HCT116 (cell line): Measurements from ENCODE around the gene HAND2. TPM values are rescaled to one million over a fixed set of nuclear protein-coding genes. Genes with fewer than 3 reads are reported as not detected.

Source experiments
- ATAC-seq: fragments of 200-7000 bp; cut with Tn5 transposase; 2 replicates; pipeline ENCODE4 v1.9.1; 2020; ENCODE audit warnings: mild to moderate bottlenecking, moderate library complexity
- BruUV-seq: library from RNA; stranded (reverse); fragments of 400-500 nt; replicated peaks from 2 replicates; lab custom pipeline; 2021; lab: Mats Ljungman, UMichigan
- CTCF ChIA-PET: fragments of 300-600 bp; sonication (Branson Sonifier 250); formaldehyde crosslinking; loops from one replicate; lab custom pipeline; 2021; ENCODE audit warnings: antibody characterized with exemption; lab: Charles Lee
- POLR2A ChIA-PET: fragments of 300-600, 350-600 bp; sonication (Branson Sonifier 250); formaldehyde crosslinking; loops from one replicate; lab custom pipeline; 2021; ENCODE audit warnings: antibody characterized with exemption; lab: Charles Lee
- RAD21 ChIA-PET, 2 experiments: fragments of 300-600 bp; sonication (Branson Sonifier 250); formaldehyde crosslinking; loops; one replicate each; lab custom pipeline; 2023; ENCODE audit warnings: low total read pairs in 2 of 2; ENCODE audit not compliant: uncharacterized antibody in 2 of 2, unreplicated experiment in 2 of 2, low non-redundant PET in 1 of 2; lab: Charles Lee
- DNase-seq: peaks from one replicate; pipeline ENCODE4 v3.0.0-alpha.2; 2010; ENCODE audit warnings: low read depth, low spot score
- H2AFZ ChIP-seq: fragments of 200-600 bp; shearing (Covaris generic), sonication (generic); 2 replicates; pipeline ENCODE4 v1.6.1; 2017; ENCODE audit warnings: low read depth, mixed run types, mixed read lengths, antibody characterized with exemption, low read length; ENCODE audit not compliant: poor library complexity, severe bottlenecking
- H3K27ac ChIP-seq: 2 replicates; pipeline ENCODE4 v1.5.1; 2012; ENCODE audit warnings: low read depth, low read length
- H3K27me3 ChIP-seq: fragments of 200-600 bp; sonication (generic); 2 replicates; pipeline ENCODE4 v1.6.1; 2016; ENCODE audit warnings: mixed run types, low read length, mixed read lengths; ENCODE audit not compliant: insufficient read depth
- H3K36me3 ChIP-seq, 2 experiments: fragments of 200-500 bp in 1 of 2; fragments of 200-600 bp in 1 of 2; sonication (Bioruptor generic) in 1 of 2; sonication (generic) in 1 of 2; 2 replicates each; pipeline versions ENCODE4 v1.5.1 to v1.6.1; 2014 to 2016; ENCODE audit warnings: low read length in 2 of 2, inconsistent platforms in 1 of 2, mixed read lengths in 1 of 2, mixed run types in 1 of 2; ENCODE audit not compliant: insufficient read depth in 2 of 2, control insufficient read depth in 1 of 2
- H3K4me1 ChIP-seq, 2 experiments: fragments of 200-600 bp in 1 of 2; sonication (generic) in 1 of 2; 2 replicates each; pipeline versions ENCODE4 v1.5.1 to v1.6.1; 2012 to 2017; ENCODE audit warnings: low read length in 2 of 2, inconsistent platforms in 1 of 2, mild to moderate bottlenecking in 1 of 2, mixed read lengths in 1 of 2, mixed run types in 1 of 2, moderate library complexity in 1 of 2; ENCODE audit not compliant: insufficient read depth in 2 of 2, control insufficient read depth in 1 of 2
- H3K4me2 ChIP-seq: fragments of 200-600 bp; sonication (generic); 2 replicates; pipeline ENCODE4 v1.6.1; 2017; ENCODE audit warnings: mixed run types, low read length, mixed read lengths
- H3K4me3 ChIP-seq, 2 experiments: fragments of 200-600 bp in 1 of 2; sonication (generic) in 1 of 2; replicated peaks in 1 of 2; 2 replicates each; pipeline ENCODE4 v1.5.1; 2011 to 2016; ENCODE audit warnings: low read length in 2 of 2, control low read depth in 1 of 2, low read depth in 1 of 2, mild to moderate bottlenecking in 1 of 2, mixed read lengths in 1 of 2, mixed run types in 1 of 2
- H3K79me2 ChIP-seq: fragments of 200-600 bp; sonication (generic); 2 replicates; pipeline ENCODE4 v1.6.1; 2017; ENCODE audit warnings: mild to moderate bottlenecking, mixed run types, low read length, moderate library complexity, mixed read lengths; ENCODE audit not compliant: insufficient read depth
- H3K9ac ChIP-seq: fragments of 200-600 bp; sonication (generic); 2 replicates; pipeline ENCODE4 v1.6.1; 2016; ENCODE audit warnings: low read length, mixed read lengths
- H3K9me2 ChIP-seq: fragments of 200-600 bp; sonication (generic), shearing (Covaris generic); 2 replicates; pipeline ENCODE4 v1.6.1; 2017; ENCODE audit warnings: mixed run types, mild to moderate bottlenecking, moderate library complexity; ENCODE audit not compliant: insufficient read depth
- H3K9me3 ChIP-seq, 2 experiments: fragments of 200-500 bp in 1 of 2; fragments of 200-600 bp in 1 of 2; sonication (Bioruptor generic) in 1 of 2; sonication (generic) in 1 of 2; 2 replicates each; pipeline ENCODE4 v1.6.1; 2014 to 2017; ENCODE audit warnings: low read length in 2 of 2, mixed read lengths in 2 of 2, inconsistent platforms in 1 of 2, low read depth in 1 of 2, mild to moderate bottlenecking in 1 of 2, mixed run types in 1 of 2, moderate library complexity in 1 of 2; ENCODE audit not compliant: control insufficient read depth in 1 of 2, insufficient read depth in 1 of 2
- H4K20me1 ChIP-seq: fragments of 200-600 bp; sonication (generic), shearing (Covaris generic); 2 replicates; pipeline ENCODE4 v1.6.1; 2017; ENCODE audit warnings: mixed run types, mild to moderate bottlenecking, moderate library complexity; ENCODE audit not compliant: insufficient read depth
- POLR2AphosphoS5 ChIP-seq: IDR thresholded peaks from 2 replicates; pipeline ENCODE4 v1.6.1; 2011; ENCODE audit warnings: mild to moderate bottlenecking, low read depth, low read length, moderate library complexity
- SRF ChIP-seq: IDR thresholded peaks from 2 replicates; pipeline ENCODE4 v1.6.1; 2012; ENCODE audit warnings: low read depth
- TCF7L2 ChIP-seq: IDR thresholded peaks from 2 replicates; pipeline ENCODE4 v1.7.0; 2011; ENCODE audit warnings: borderline replicate concordance, inconsistent platforms; ENCODE audit not compliant: insufficient read depth, insufficient read length; ENCODE audit errors: extremely low read depth
- YY1 ChIP-seq: IDR thresholded peaks from 2 replicates; pipeline ENCODE4 v1.6.1; 2011; ENCODE audit warnings: low read length, low read depth, moderate library complexity, mild to moderate bottlenecking; ENCODE audit not compliant: insufficient replicate concordance; ENCODE audit errors: extremely low read depth
- ZFX ChIP-seq: fragments of 450-650 bp; IDR thresholded peaks from 2 replicates; pipeline ENCODE4 v1.6.1; 2017
- ZNF274 ChIP-seq: fragments of 200-500 bp; sonication (Bioruptor generic); IDR thresholded peaks from 2 replicates; pipeline ENCODE4 v1.6.1; 2014; ENCODE audit warnings: mild to moderate bottlenecking, low read depth, low read length, inconsistent platforms
- intact Hi-C: fragments of 100-400 bp; cut with micrococcal nuclease; formaldehyde crosslinking; loops from 2 replicates; pipeline ENCODE4 v1.10.0; 2022
- total RNA-seq: library from RNA; stranded (reverse); gene quantifications from one replicate; pipeline ENCODE4 v1.2.1, GENCODE V29; 2021; ENCODE audit not compliant: unreplicated experiment
- TF ChIP-seq, protein P1 (sequence below): IDR thresholded peaks from 2 replicates; pipeline ENCODE4 v1.6.1; 2011; ENCODE audit warnings: mild to moderate bottlenecking, low read length, moderate library complexity; ENCODE audit not compliant: insufficient replicate concordance; ENCODE audit errors: extremely low read depth

The HAND2 gene
- total RNA-seq, 1 experiment from 2014 or later, result not detected

DNA sequence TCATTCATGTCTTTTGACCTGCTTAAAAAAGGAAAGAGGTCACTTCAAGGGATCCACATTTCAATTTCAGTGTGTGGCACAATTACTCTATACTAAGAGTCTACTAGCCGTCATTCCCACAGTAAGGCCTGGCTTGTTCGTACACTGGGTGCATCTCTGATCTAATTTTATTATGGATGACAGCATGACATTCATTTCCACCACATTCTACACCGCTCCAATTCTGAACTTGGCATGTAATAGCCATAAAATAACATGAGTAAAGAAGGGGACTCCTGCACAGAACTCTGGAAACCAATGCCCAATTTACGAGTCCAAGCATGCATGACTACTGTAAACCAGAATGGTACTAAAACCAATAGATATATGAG is 51.1 kb downstream of the HAND2 start:
- TF ChIP-seq, protein P1, sequence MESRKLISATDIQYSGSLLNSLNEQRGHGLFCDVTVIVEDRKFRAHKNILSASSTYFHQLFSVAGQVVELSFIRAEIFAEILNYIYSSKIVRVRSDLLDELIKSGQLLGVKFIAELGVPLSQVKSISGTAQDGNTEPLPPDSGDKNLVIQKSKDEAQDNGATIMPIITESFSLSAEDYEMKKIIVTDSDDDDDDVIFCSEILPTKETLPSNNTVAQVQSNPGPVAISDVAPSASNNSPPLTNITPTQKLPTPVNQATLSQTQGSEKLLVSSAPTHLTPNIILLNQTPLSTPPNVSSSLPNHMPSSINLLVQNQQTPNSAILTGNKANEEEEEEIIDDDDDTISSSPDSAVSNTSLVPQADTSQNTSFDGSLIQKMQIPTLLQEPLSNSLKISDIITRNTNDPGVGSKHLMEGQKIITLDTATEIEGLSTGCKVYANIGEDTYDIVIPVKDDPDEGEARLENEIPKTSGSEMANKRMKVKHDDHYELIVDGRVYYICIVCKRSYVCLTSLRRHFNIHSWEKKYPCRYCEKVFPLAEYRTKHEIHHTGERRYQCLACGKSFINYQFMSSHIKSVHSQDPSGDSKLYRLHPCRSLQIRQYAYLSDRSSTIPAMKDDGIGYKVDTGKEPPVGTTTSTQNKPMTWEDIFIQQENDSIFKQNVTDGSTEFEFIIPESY, result no peak
- TF ChIP-seq ZFX (no peak), SRF (no peak), TCF7L2 (no peak), ZNF274 (no peak), POLR2AphosphoS5 (no peak), YY1 (no peak)
- TF ChIP-seq, all 23 proteins: peak for 0
- intact Hi-C loops, result no loop called here
- CTCF ChIA-PET, result no interaction called here
- H3K4me2 ChIP-seq, result no peak overlapping the region
- H4K20me1 ChIP-seq, result no peaks in the 10 kb centered on the region
- H3K36me3 ChIP-seq, result no peaks in the 10 kb centered on the region
- no peaks in the 10 kb centered on the region for H3K9me2 ChIP-seq
- H3K9ac ChIP-seq, result no peak overlapping the region
- H3K4me1 ChIP-seq, result no peaks in the 10 kb centered on the region
- no peaks in the 10 kb centered on the region for H3K9me3 ChIP-seq
- no TSS peak for BruUV-seq
- H2AFZ ChIP-seq, result no peak overlapping the region
- no peak overlapping the region for H3K27ac ChIP-seq
- no peaks in the 10 kb centered on the region for H3K27me3 ChIP-seq
- POLR2A ChIA-PET, result no interaction called here
- RAD21 ChIA-PET, result no interaction called here
- H3K79me2 ChIP-seq, result no peaks in the 10 kb centered on the region
- ATAC-seq, result no peak
- no peak for DNase-seq
- no peak overlapping the region for H3K4me3 ChIP-seq
